HepG2 (cell line): ENCODE results near the gene TSSK2. TPM values are rescaled to one million over a fixed set of nuclear protein-coding genes. Genes with fewer than 3 reads are reported as not detected.

Experiments used
- ARHGAP35 ChIP-seq: sonication (generic); formaldehyde crosslinking; IDR thresholded peaks from 2 replicates; pipeline ENCODE4 v1.9.0; 2022; ENCODE audit warnings: mild to moderate bottlenecking, inconsistent platforms, moderate library complexity, missing genetic modification reagents, borderline replicate concordance
- ATF5 ChIP-seq: sonication (generic); formaldehyde crosslinking; IDR thresholded peaks from 2 replicates; pipeline ENCODE4 v1.4.0; 2020; ENCODE audit warnings: mild to moderate bottlenecking, low read depth, missing genetic modification reagents
- CC2D1A ChIP-seq: sonication (generic); formaldehyde crosslinking; IDR thresholded peaks from 2 replicates; pipeline ENCODE4 v1.8.1; 2023; ENCODE audit warnings: mild to moderate bottlenecking, missing genetic modification reagents
- FOSL1 ChIP-seq: sonication (generic); formaldehyde crosslinking; IDR thresholded peaks from 2 replicates; pipeline ENCODE4 v1.9.0; 2021; ENCODE audit warnings: missing genetic modification reagents, borderline replicate concordance
- HNRNPUL1 ChIP-seq: fragments of 200-400 bp; formaldehyde crosslinking; IDR thresholded peaks from 2 replicates; pipeline ENCODE4 v1.6.1; 2017; ENCODE audit warnings: low read depth, mild to moderate bottlenecking, low read length, moderate library complexity
- JARID2 ChIP-seq: sonication (generic); formaldehyde crosslinking; IDR thresholded peaks from 2 replicates; pipeline ENCODE4 v1.8.1; 2023; ENCODE audit warnings: missing genetic modification reagents, inconsistent platforms; ENCODE audit not compliant: insufficient replicate concordance
- MAFF ChIP-seq: IDR thresholded peaks from 2 replicates; pipeline ENCODE4 v1.6.1; 2011; ENCODE audit warnings: low read depth, low read length, improper control_type of control experiment
- MAZ ChIP-seq, 2 experiments: sonication (generic) in 1 of 2; formaldehyde crosslinking in 1 of 2; IDR thresholded peaks; 2 replicates each; pipeline versions ENCODE4 v1.5.0 to v1.6.1; 2012 to 2020; ENCODE audit warnings: low read depth in 2 of 2, mild to moderate bottlenecking in 2 of 2, borderline replicate concordance in 1 of 2, improper control_type of control experiment in 1 of 2, low read length in 1 of 2, missing genetic modification reagents in 1 of 2, moderate library complexity in 1 of 2
- REL ChIP-seq: sonication (generic); formaldehyde crosslinking; conservative IDR thresholded peaks from 2 replicates; pipeline ENCODE4 v1.8.0; 2022; ENCODE audit warnings: mild to moderate bottlenecking, missing genetic modification reagents, moderate library complexity
- REPIN1 ChIP-seq: sonication (generic); formaldehyde crosslinking; IDR thresholded peaks from 2 replicates; pipeline ENCODE4 v1.8.0; 2022; ENCODE audit warnings: missing genetic modification reagents, low read depth, mild to moderate bottlenecking, borderline replicate concordance
- SATB2 ChIP-seq: sonication (generic); formaldehyde crosslinking; IDR thresholded peaks from 2 replicates; pipeline ENCODE4 v1.5.0; 2020; ENCODE audit warnings: missing genetic modification reagents
- TGIF2 ChIP-seq: IDR thresholded peaks from 2 replicates; pipeline ENCODE4 v1.6.1; 2016; ENCODE audit warnings: control low read depth, missing compliant biosample characterization
- THAP11 ChIP-seq: IDR thresholded peaks from 2 replicates; pipeline ENCODE4 v1.6.1; 2016; ENCODE audit warnings: missing biosample characterization, missing genetic modification reagents
- TOPORS ChIP-seq: sonication (generic); formaldehyde crosslinking; IDR thresholded peaks from 2 replicates; pipeline ENCODE4 v1.8.0; 2023; ENCODE audit warnings: mild to moderate bottlenecking, missing genetic modification reagents
- ZBTB3 ChIP-seq: sonication (generic); formaldehyde crosslinking; IDR thresholded peaks from 2 replicates; pipeline ENCODE4 v1.4.0; 2020; ENCODE audit warnings: low read depth, mild to moderate bottlenecking, moderate library complexity, missing genetic modification reagents, borderline replicate concordance
- ZFP41 ChIP-seq: sonication (generic); formaldehyde crosslinking; IDR thresholded peaks from 2 replicates; pipeline ENCODE4 v1.4.0; 2020; ENCODE audit warnings: mild to moderate bottlenecking, missing genetic modification reagents, borderline replicate concordance
- ZNF512B ChIP-seq: sonication (generic); formaldehyde crosslinking; IDR thresholded peaks from 2 replicates; pipeline ENCODE4 v1.5.1; 2020; ENCODE audit warnings: missing genetic modification reagents, mild to moderate bottlenecking, borderline replicate concordance
- ZNF614 ChIP-seq: IDR thresholded peaks from 2 replicates; pipeline ENCODE4 v1.6.1; 2018; ENCODE audit warnings: missing biosample characterization, missing genetic modification reagents, inconsistent platforms, borderline replicate concordance
- ZNF703 ChIP-seq: sonication (generic); formaldehyde crosslinking; IDR thresholded peaks from 2 replicates; pipeline ENCODE4 v1.5.1; 2020; ENCODE audit warnings: missing genetic modification reagents, mild to moderate bottlenecking, moderate library complexity, borderline replicate concordance
- polyA plus RNA-seq, 8 experiments: library from polyadenylated mRNA; depleted of rRNA in 3 of 8; stranded (reverse) in 7 of 8; unstranded in 1 of 8; fragments of >200 nt; fragmentation: Illumina TruSeq in 4 of 8; extraction: Trizol in 4 of 8; gene quantifications; 2 replicates each; pipeline versions ENCODE4 v1.2.1 to v1.2.3, GENCODE V29; 2011 to 2016; ENCODE audit warnings: low read depth in 4 of 8, missing spikeins in 1 of 8, mixed read lengths in 1 of 8; ENCODE audit not compliant: insufficient read depth in 1 of 8
- total RNA-seq, 5 experiments: library from RNA; depleted of rRNA; stranded (reverse); fragments of >200 nt; fragmentation: Illumina TruSeq; extraction: Trizol; gene quantifications; 2 replicates each; pipeline ENCODE4 v1.2.3, GENCODE V29; 2016; ENCODE audit warnings: low read depth in 1 of 5
- TF ChIP-seq, protein P1 (sequence below): sonication (generic); formaldehyde crosslinking; IDR thresholded peaks from 2 replicates; pipeline ENCODE4 v1.4.0; 2020; ENCODE audit warnings: missing genetic modification reagents, mild to moderate bottlenecking, borderline replicate concordance
- TF ChIP-seq, protein P2 (sequence below): sonication (generic); formaldehyde crosslinking; conservative IDR thresholded peaks from 2 replicates; pipeline ENCODE4 v1.8.0; 2022; ENCODE audit warnings: low read depth, missing genetic modification reagents

TSSK2 gene
- total and polyA plus RNA-seq, 2 of the 13 experiments (the other 11 are each of a cell fraction or from before 2014, with no cell fraction given): not detected

DNA sequence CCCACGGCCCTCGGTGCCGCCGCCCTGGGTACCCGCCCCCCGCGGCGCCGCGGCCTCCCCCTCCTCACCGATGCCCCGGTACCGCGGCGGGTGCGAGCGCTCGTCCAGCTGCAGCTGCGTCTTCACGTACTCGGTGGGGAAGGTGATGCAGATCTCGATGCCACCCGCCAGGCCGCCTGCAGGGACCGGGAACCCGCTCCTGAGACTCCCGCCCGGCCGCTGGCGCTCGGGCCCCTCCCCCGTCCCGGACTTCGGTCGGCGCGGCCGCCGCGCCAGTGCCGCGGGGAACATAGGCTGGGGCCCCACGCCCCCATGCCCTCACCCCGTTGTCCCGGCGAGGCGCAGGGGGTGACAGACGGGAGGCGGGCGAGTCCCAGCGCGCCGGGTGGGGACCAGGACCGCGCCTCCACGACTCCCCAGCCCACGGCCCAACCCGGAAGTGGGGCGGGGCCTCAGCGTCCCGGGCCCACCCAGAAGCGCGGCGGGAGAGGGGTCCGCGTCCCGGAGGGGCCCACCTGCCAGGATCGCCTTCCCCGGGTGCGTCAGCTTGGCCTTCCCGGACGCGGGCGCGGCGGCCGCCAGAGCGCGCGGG, 47.1 kb downstream of the TSSK2 start (continued):
- TF ChIP-seq FOSL1 (CRISPR knock-in tag): no peak
- TF ChIP-seq, protein P1, sequence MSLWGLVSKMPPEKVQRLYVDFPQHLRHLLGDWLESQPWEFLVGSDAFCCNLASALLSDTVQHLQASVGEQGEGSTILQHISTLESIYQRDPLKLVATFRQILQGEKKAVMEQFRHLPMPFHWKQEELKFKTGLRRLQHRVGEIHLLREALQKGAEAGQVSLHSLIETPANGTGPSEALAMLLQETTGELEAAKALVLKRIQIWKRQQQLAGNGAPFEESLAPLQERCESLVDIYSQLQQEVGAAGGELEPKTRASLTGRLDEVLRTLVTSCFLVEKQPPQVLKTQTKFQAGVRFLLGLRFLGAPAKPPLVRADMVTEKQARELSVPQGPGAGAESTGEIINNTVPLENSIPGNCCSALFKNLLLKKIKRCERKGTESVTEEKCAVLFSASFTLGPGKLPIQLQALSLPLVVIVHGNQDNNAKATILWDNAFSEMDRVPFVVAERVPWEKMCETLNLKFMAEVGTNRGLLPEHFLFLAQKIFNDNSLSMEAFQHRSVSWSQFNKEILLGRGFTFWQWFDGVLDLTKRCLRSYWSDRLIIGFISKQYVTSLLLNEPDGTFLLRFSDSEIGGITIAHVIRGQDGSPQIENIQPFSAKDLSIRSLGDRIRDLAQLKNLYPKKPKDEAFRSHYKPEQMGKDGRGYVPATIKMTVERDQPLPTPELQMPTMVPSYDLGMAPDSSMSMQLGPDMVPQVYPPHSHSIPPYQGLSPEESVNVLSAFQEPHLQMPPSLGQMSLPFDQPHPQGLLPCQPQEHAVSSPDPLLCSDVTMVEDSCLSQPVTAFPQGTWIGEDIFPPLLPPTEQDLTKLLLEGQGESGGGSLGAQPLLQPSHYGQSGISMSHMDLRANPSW (CRISPR knock-in tag): no peak
- TF ChIP-seq THAP11 (CRISPR knock-in tag): peak; percentile 42; the same call in 1 of the 2 replicates
- TF ChIP-seq ZNF512B (CRISPR knock-in tag): no peak
- TF ChIP-seq, protein P2, sequence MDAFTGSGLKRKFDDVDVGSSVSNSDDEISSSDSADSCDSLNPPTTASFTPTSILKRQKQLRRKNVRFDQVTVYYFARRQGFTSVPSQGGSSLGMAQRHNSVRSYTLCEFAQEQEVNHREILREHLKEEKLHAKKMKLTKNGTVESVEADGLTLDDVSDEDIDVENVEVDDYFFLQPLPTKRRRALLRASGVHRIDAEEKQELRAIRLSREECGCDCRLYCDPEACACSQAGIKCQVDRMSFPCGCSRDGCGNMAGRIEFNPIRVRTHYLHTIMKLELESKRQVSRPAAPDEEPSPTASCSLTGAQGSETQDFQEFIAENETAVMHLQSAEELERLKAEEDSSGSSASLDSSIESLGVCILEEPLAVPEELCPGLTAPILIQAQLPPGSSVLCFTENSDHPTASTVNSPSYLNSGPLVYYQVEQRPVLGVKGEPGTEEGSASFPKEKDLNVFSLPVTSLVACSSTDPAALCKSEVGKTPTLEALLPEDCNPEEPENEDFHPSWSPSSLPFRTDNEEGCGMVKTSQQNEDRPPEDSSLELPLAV (CRISPR knock-in tag): no peak
- no peak for TF ChIP-seq HNRNPUL1
- TF ChIP-seq MAFF: no peak
- TF ChIP-seq ZFP41 (CRISPR knock-in tag): no peak
- no peak; the same call in 1 of the 2 replicates for TF ChIP-seq ZNF703 (CRISPR knock-in tag)
- TF ChIP-seq ATF5 (CRISPR knock-in tag): no peak
- peak; percentile 74 for TF ChIP-seq REL (CRISPR knock-in tag)
- TF ChIP-seq ZNF614 (CRISPR knock-in tag): no peak
- TF ChIP-seq SATB2: no peak
- TF ChIP-seq REPIN1 (CRISPR knock-in tag): no peak
- TF ChIP-seq ZBTB3 (CRISPR knock-in tag): no peak
- no peak for TF ChIP-seq ARHGAP35
- TF ChIP-seq TGIF2 (CRISPR knock-in tag): no peak; the same call in 1 of the 2 replicates
- TF ChIP-seq JARID2 (CRISPR knock-in tag): no peak
- TF ChIP-seq CC2D1A (CRISPR knock-in tag): no peak
- no peak; the same call in 1 of the 2 replicates for TF ChIP-seq TOPORS (CRISPR knock-in tag)
- no peak for TF ChIP-seq MAZ (IDR thresholded peaks at IDR 0.05; ENCODE audit: borderline replicate concordance, low read depth, low read length)
- no peak for TF ChIP-seq MAZ (CRISPR knock-in tag; IDR thresholded peaks at IDR 0.05; ENCODE audit: low read depth)
